Esophagus muscularis mucosa (tissue), 3 donors: Measurements from ENCODE around the gene FMO1.

Experiments used
- CTCF ChIP-seq, 3 experiments: fragments of 200-600 bp in 2 of 3; fragments of 450-650 bp in 1 of 3; sonication (generic) in 2 of 3; IDR thresholded peaks; one replicate each; pipeline ENCODE4 v1.5.1; 2017 to 2019; ENCODE audit warnings: antibody characterized with exemption in 3 of 3, mild to moderate bottlenecking in 2 of 3, moderate library complexity in 1 of 3
- POLR2A ChIP-seq: fragments of 450-650 bp; IDR thresholded peaks from one replicate; pipeline ENCODE4 v1.6.1; 2017; ENCODE audit warnings: antibody characterized with exemption, moderate library complexity, mild to moderate bottlenecking, low read depth

DNA sequence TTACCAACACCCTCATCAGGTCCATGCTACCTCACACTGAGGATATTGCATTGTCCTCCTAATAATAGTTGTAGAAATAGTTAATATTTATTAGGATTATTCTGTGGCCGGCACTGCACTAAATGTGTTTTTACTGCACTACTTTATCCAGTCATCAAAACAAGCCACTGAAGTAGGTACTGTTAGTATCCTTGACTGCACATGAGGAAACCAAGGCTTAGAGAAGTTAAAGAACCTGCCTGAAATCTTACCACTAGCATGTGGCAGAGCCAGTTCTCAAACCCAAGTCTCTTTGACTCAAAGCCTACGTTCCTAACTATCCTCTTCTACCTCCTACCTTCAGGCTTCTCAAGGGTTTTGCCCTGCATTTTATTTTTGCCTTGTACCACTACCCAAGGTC is 30.9 kb downstream of the FMO1 start:
- TF ChIP-seq POLR2A (no peak), CTCF (IDR thresholded peaks at IDR 0.05) (no peak)
